ENCODE data around the gene NAALADL2.
"Not testable (repeated sequence)": the region's sequence is repeated elsewhere in the genome, so short reads cannot be mapped to it uniquely, and the experiment has no call there.

The NAALADL2 gene

DNA sequence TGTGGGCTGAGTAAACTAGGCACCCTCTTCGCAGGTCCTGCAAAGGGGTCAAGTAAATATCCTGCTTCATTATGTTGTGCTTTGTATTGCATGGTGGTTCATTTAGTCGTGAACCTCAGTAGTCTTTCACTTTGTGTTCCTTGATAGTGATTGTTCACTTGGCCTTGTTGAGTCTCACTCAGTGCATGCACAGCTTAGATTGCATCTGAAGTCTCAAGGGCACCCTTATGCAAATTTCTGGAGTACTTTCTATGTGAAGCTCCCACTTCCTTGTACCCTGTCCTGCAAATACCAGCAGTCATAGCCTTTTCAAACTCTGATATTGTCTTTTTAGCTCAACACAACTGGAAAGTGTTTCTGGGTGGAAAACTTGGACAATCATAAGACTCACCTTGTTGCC lies 519.2 kb downstream of the NAALADL2 start:
- DNase-seq (ENCODE audit: low read depth), result no peak

DNA sequence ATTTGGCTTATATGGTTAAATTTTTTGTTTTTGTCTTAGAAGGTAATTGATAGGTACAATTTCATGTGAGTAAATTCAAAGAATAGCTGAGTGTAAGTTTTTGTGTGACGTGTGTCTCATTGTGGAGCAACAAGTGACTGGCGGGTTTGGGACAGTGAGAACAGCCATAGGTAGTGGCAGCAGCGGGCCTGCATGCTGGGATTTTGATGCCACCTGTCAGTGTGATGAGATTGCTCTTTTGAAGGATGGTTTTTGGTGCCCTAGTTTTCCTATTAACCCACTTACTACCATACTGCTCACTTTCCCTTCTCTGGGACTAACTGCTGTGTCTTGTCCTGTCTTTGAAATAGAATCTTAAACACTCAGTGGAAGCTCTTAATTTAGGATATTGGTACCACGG lies 522.6 kb downstream of the NAALADL2 start:
- DNase-seq (ENCODE audit: low read depth), result no peak

DNA sequence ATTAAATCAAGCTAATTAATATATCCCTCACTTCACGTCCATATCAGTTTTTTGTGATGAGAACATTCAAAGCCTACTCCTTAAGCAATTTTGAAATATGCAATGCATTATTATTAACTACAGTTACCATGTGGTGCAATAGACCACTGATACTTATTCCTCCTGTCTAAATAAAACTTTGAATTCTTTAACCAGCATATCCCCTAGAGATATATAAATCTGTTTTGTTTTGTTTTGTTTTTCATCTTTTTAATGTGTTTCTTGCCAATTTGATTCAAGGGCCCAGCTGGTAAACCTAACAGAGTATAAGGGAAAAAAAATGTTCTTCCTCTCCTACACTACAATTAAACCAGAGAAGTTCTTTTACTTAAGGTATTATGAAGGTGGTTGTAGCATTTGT lies 524.2 kb downstream of the NAALADL2 start:
- no peak for DNase-seq (ENCODE audit: low read depth)

DNA sequence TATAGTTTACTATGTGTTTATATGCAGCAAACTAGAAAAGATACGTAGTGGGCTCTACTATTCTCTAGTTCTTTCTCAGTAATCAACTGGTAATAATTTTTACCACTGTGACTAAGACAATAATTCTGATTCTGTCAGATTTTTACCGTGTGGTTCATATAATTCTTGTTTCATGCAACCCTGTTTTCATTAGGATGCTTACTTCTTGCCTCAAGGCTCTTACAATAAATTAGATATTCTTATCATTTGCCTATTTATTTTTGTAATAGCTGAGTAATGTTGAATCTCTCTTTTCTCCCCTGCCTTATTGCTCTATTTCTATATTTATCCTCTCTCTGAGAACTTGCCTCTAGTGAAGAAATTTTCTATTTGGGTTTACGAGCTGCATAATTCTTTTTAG lies 524.7 kb downstream of the NAALADL2 start:
- DNase-seq (ENCODE audit: low read depth), result no peak

DNA sequence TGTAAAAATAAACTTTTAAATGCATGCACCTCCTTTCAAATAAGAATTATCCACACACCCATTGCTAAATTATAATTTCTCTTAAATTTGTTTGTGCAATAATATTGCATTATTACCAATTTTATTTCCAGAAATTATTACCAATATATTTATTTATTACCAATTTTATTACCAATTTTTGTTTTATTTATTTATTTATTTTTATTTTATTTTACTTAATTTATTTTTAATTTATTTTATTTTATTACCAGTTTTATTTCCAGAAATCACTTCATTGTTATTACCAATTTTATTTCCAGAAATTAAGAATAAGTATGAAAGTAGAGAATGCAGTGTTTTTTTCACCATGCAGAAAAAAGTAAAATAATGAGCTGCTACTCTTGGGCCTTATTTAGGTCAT lies 525.4 kb downstream of the NAALADL2 start:
- DNase-seq (ENCODE audit: low read depth), result no peak

DNA sequence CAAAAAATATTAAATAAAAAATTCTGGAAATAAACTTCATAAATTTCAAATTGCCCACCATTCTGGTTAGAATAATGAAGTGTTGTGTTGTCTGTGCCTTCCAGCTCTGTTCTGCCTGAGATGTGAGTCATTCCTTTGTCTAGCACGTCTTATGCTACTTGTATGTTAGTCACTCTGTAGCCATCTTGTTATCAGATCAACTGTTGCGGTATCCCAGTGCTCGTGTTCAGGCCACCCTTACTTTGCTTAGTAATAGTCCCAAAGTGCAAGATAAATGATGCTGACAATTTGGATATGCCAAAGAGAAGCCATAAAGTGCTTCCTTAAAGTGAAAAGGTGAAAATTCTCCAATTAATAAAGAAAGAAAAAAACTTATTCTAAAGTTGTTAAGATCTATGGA lies 527.5 kb downstream of the NAALADL2 start:
- DNase-seq (ENCODE audit: low read depth), result no peak

DNA sequence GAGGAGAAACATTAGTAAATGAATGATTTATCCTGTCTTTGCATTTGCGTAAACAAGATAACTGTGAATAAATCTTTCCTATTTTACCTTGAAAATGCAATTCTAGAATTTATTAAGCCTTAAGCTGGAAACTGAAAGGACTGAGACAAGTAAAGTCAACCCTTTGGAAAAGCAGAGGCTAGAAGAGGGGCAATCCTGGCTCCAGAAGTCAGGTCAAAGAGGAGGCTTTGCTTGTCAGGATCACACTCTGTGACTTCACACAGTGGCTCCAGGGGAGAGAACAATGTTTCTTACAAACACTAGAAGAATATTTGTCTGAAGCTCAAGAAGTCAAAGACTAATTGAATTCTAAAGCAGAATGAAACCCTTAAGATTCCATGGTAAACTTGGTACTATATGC lies 530.4 kb downstream of the NAALADL2 start:
- DNase-seq (ENCODE audit: low read depth), result no peak

DNA sequence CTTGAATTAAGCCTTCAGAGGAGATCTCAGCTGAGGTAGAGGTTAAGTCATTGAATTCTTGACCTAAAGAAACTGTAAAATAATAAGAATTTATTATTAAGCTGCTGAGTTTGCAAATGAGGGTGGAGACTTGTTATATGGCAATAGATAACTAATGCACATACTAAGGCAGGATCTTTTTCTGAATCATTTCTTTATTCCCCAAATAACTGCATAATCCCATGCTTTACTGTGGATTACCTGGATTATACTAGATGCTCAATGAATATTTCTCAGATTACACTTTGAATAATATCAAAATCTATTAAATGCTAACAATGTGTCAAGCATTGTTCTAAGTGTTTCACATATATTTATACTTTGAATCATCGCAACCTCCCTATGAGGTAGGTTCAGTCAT lies 532.5 kb downstream of the NAALADL2 start:
- no peak for DNase-seq (ENCODE audit: low read depth)

DNA sequence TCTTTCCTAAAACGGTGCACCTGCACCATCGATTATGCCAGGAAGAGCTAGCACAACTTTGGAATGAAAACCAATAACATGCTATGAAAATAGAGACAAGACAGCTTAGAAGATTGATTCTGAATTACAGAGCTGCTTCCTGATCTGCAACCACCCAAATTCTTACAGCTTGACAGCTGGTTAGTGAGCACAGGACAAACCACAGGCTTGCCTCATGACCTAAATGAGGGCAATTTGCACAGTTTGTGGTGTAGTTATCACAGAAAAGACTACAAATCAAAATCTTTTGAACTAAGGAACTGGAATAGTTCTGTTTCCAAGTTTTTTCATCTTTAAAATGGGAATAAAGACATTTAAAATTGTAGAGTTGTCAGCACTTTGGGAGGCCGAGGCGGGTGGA lies 533.5 kb downstream of the NAALADL2 start:
- DNase-seq (ENCODE audit: low read depth), result no peak

DNA sequence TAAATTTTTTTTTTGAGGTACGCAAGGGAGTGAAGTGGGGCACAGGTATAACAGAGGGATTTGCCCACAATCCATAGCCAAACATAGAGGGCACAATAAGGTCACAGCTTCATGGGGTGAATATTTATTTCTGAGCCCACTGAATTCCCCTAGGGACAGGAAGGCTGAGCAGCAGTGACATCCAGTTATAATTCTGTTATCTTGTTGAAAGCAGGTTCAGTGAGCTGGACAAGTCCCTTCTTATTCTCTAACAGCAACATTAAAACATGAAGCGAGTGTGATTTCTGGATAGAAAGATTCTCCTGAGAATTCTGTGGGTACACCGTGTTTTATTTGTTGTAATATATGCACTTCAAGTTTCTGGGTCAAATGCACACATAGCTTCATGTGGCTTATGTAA lies 538.2 kb downstream of the NAALADL2 start:
- no peak for DNase-seq (ENCODE audit: low read depth)

DNA sequence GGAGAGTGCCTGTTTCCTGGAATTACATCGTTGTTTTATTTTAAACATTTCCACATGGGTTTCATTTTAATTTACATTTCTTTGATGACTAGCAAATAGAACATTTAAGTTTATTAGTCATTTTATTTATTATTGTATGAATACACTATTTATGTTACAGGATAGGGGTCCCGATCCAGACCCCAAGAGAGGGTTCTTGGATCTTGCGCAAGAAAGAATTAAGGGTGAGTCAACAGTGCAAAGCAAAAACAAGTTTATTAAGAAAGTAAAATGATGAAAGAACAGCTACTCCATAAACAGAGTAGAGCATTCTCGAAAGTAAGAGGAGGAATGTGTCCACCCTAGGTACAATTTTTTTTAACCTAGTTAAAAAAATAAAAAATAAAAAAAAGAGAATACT lies 539.5 kb downstream of the NAALADL2 start:
- DNase-seq (ENCODE audit: low read depth), result no peak

DNA sequence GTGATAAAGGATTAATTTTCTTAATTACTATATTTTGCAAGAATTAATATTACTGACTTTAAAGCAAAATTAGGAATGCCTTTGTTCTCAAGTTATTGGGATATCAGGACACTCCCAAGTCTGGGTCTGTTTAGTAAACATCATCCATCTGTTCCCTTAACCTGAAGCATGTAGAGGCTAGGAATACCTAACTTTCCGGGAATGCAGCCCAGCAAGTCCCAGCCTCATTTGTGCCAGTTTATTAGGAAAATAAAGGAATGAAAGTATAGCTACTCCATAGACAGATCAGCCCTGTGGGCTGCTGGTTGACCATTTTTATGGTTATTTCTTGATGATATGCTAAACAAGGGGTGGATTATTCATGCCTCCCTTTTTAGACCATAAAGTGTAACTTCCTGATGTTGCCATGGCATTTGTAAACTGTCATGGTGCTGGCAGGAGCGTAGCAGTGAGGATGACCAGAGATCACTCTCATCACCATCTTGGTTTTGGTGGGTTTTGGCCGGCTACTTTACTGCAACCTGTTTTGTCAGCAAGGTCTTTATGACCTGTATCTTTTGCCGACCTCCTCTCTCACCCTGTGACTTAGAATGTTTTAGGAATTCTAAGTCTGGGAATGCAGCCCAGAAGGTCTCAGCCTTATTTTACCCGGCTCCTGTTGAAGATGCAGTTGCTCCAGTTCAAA lies 540.2 kb downstream of the NAALADL2 start:
- no peak for DNase-seq (ENCODE audit: low read depth)

DNA sequence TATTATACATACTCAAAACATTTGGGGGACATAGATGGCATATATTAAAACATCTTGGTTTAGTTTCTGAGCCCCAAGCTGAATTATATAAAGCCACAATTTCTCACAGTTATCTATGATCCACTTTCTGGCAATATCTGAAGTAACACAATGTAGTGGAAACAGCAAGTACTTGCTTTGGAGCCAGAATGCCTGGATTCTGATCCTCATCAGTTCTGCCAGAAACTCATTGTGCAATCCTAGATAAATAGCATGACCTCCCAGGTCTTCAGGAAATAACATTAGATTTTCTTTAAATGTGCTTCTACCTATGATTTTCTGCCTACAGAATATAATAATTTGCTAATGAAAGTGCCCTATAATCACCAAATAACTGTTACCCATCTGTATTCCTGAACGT lies 544.9 kb downstream of the NAALADL2 start:
- no peak for DNase-seq (ENCODE audit: low read depth)

DNA sequence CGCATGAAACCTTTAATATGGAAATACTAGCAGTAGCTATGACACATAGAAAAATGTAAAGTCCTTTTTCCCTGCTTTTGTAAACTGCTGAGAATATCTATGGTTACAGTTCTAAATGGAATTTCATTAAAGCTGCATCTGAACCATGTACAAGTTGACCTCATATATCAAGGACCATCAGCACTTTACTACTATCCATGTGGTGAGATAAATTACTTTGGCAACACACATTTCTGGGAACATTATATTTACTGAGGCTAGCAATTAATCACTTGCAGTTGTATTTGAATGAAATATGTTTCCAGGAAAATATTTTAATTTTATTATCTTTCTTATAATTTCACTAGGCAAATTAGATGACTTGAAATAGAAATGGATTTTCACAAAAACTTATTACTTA lies 545.5 kb downstream of the NAALADL2 start:
- no peak for DNase-seq (ENCODE audit: low read depth)

DNA sequence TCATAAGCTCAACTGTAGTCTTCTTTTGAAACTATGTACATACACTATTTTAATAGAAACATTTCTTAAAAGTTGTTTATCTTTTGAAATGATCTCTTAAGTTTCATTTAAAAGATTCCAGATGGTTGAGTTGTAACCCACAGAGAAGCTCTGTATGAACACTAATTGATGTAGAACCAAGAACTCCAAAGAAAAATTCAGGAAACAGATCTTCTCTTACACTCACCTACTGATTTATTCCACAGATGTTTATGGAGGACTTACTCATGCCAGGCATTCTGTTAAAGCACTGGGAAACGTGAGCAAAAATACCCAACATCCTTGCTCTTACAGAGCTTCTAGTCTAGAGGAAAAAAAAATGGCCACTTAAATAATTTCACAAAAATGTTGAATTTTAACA lies 551.1 kb downstream of the NAALADL2 start:
- DNase-seq (ENCODE audit: low read depth), result no peak

DNA sequence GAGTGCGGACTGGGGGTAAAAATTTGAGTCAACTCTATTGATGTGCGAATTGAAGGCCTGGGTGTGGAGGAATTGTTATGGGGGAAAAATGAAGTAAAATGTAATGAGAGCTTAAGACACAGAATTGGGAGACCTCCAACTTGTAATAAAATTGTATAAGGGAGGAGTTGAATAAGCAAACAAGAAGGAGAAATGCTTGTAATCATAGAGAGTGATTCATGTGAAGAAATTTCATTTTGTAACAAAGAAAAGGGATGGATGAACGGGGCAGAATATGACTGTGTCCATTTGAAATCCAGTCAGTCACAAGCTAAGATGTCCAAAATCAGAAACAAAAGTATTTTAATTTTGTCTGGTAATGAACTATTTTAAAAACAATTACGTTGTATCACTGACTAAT lies 552.3 kb downstream of the NAALADL2 start:
- no peak for DNase-seq (ENCODE audit: low read depth)

DNA sequence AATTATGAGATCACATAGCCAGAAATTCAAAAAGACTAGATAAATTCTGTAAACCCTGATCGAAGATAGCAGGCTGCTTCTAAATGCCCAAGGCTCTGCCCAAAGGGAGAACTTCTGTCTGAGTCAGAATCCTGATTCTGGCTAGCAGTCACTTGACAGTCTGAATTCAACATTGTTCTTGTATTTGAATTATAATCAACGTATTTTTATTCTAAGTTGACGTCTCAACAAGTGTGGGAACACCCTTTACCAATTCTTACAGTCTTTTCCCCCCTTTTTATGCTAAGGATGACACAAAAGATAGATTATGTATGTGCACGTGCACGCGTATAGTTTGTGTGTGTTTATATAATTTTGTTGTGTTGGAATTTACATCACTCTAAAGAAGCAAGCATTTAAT lies 552.8 kb downstream of the NAALADL2 start:
- DNase-seq (ENCODE audit: low read depth), result no peak

DNA sequence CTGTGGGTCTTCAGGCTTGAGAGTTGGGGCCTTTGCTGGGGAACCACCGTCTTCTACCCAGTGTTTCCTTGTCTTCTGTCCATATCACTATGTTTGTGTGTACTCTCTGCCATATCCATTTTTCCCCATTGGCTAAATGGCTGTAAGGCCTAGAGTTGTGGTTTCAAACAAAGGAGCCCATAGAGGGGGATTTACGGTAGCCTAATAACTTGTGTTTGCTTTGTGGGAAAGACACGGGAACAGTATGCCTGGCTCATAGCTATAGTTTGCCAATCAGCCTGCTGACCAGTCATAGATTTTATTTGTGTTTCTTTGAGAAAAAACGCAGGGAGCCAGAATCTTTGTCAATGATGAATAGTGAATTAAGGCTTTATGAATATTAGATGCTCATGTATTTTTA lies 554.8 kb downstream of the NAALADL2 start:
- DNase-seq (ENCODE audit: low read depth), result no peak

DNA sequence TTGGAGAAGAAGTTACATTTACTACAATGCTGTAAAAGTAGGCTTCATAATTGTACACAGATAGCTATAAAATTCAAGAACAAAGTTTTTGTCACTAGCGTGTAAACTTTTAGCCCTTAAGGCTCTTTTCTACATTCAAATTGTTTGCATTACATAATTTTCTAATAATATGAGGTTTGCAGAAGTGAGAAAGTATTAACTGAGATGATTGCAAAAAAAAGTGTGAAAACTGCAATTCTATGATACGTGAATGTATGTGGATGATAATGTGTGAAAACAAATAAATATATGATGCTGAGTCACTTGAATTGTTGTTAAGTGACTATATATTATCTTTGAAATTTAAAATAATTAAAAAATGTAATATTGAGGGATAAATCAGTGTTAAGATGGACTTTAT lies 557.5 kb downstream of the NAALADL2 start:
- DNase-seq (ENCODE audit: low read depth), result no peak

DNA sequence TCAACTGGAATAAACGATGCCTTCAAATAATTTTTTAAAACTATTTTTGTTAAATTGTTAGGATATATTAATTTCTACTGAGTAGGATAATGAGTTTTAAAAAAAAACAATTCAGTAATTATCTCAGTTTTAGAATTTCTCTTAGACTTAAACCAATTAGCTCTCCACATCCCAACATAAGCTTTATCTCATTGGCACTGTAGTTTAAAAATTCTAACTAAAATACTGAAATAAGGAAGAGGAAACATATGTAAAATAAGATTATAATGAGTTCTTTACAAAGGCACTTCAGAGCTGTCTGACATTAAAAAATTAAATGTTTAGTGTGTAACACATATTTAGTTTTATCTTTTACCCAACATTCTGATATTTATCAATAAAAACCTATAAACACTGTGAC lies 558.3 kb downstream of the NAALADL2 start:
- no peak for DNase-seq (ENCODE audit: low read depth)

DNA sequence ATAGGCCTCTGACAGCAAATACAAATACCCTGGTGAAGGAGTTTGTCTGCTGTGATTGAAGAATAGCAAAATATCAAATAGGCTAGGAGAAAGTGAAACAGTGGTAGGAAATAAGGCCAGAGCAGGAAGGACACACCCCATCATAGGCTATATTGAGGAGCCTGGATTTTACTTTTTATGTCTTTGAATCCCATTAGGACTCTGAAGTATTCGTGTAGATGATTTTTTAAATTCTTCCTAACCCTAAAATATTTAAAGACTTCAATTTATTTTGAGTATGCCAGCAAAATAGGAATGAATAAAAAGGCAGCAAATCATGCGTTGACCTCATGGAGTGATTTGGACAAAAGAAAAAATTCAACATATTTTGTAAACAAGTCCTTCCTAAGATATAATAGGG lies 562.8 kb downstream of the NAALADL2 start:
- DNase-seq (ENCODE audit: low read depth), result no peak

DNA sequence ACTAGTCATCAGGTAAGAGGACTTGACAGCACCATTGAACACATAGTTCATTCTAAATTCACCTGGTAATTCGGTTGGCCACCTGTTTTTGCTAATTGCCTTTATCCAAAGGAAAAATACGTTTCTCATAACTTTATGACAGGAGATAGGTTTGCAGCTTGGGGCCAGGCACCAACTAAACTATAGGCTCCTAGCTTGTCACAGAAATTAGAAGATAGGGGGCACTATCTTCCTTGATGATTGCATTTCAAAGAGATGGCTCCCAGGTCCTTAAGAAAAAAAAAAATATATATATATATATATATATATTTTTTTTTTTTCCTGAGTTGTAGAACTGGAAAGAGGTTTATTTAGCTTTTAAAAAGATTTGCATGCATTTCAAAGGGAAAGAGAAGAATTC lies 563.6 kb downstream of the NAALADL2 start:
- DNase-seq (ENCODE audit: low read depth), result no peak

DNA sequence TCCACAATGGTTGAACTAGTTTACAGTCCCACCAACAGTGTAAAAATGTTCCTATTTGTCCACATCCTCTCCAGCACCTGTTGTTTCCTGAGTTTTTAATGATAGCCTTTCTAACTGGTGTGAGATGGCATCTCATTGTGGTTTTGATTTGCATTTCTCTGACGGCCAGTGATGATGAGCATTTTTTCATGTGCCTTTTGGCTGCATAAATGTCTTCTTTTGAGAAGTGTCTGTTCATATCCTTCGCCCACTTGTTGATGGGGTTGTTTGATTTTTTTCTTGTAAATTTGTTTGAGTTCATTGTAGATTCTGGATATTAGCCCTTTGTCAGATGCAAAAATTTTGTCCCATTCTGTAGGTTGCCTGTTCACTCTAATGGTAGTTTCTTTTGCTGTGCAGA lies 564.7 kb downstream of the NAALADL2 start:
- DNase-seq (ENCODE audit: low read depth), result not testable (repeated sequence)

DNA sequence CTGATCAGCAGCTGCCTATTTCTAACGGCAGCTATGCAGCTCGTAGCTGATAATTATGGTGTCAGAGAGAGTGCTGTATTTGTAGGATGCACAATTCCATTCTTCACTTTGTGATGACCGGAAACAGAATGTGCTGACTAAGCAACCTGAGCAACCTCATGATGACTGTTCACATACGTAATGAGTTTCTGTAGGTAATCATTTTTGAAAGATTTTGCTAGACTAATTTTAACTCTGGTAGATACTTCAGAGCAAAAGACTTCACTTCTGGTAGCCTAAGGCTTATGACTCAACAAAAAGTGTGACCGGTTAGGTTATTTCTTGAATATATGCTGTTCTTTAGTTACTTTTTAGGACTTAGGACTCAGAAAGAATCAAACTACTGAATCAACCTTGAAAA lies 567.7 kb downstream of the NAALADL2 start:
- no peak for DNase-seq (ENCODE audit: low read depth)

DNA sequence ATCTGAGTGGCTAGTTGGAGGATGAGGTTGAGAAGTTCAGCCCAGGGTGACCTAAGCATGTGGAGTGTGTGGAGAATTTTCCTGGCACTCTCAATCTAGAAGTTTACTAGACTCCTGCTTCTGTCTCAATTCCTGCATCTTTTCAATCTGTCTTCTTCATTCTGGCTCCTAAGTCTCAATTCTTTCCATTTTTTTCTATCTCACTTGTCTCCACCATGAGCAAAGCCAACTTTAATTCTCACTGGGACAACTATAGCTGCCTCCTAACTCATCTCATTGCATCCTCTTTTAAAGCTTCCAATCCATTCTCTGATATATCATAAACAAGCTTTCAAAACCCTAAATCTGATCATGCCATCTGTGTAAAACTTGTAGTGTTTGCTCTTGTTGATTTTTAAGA lies 569.3 kb downstream of the NAALADL2 start:
- no peak for DNase-seq (ENCODE audit: low read depth)

All from T-helper 22 cell (primary cell).